Common myeloid progenitor, CD34-positive (primary cell): Measurements from ENCODE around the gene TTBK2. TPM values are rescaled to one million over a fixed set of nuclear protein-coding genes. Genes with fewer than 3 reads are reported as not detected.
"Not testable (repeated sequence)": the region's sequence is repeated elsewhere in the genome, so short reads cannot be mapped to it uniquely, and the experiment has no call there.

Experiments used
- CTCF ChIA-PET: fragments of 350-600 bp; sonication (Branson Sonifier 250); formaldehyde crosslinking; loops from one replicate; lab custom pipeline; 2021; ENCODE audit warnings: antibody characterized with exemption; lab: Charles Lee
- POLR2A ChIA-PET: fragments of 350-600 bp; sonication (Branson Sonifier 250); formaldehyde crosslinking; loops from one replicate; lab custom pipeline; 2021; ENCODE audit warnings: antibody characterized with exemption; lab: Charles Lee
- DNase-seq, 3 donors: peaks; one replicate each; pipeline versions ENCODE4 v3.0.0 to v3.0.0-alpha.2; 2013
- H3K27ac ChIP-seq, 2 experiments: 1 replicate in 1 of 2; 2 replicates in 1 of 2; pipeline ENCODE4 v1.7.0; 2013; ENCODE audit warnings: inconsistent platforms in 2 of 2, low read length in 2 of 2, mild to moderate bottlenecking in 2 of 2, low read depth in 1 of 2, moderate library complexity in 1 of 2; ENCODE audit not compliant: severe bottlenecking in 2 of 2, insufficient read depth in 1 of 2, poor library complexity in 1 of 2
- H3K27me3 ChIP-seq, 5 experiments: replicated peaks in 2 of 5; 1 replicate in 3 of 5; 2 replicates in 2 of 5; pipeline versions ENCODE4 v1.6.1 to v1.7.0; 2013; ENCODE audit warnings: low read length in 4 of 5, mild to moderate bottlenecking in 2 of 5, moderate library complexity in 2 of 5, inconsistent platforms in 1 of 5; ENCODE audit not compliant: insufficient read depth in 5 of 5, control insufficient read depth in 4 of 5
- H3K36me3 ChIP-seq, 4 experiments: 1 replicate in 2 of 4; 2 replicates in 2 of 4; pipeline versions ENCODE4 v1.6.1 to v1.7.0; 2013; ENCODE audit warnings: low read length in 3 of 4, control low read depth in 1 of 4, mild to moderate bottlenecking in 1 of 4; ENCODE audit not compliant: control insufficient read depth in 4 of 4, insufficient read depth in 4 of 4
- H3K4me1 ChIP-seq, 4 experiments: 1 replicate in 3 of 4; 2 replicates in 1 of 4; pipeline versions ENCODE4 v1.6.1 to v1.7.1; 2013; ENCODE audit warnings: low read length in 3 of 4, mild to moderate bottlenecking in 3 of 4, control low read depth in 1 of 4, inconsistent platforms in 1 of 4, moderate library complexity in 1 of 4; ENCODE audit not compliant: control insufficient read depth in 4 of 4, insufficient read depth in 4 of 4; ENCODE audit errors: control extremely low read depth in 1 of 4
- H3K4me3 ChIP-seq, 7 experiments: 1 replicate in 4 of 7; 2 replicates in 3 of 7; pipeline versions ENCODE4 v1.5.1 to v1.7.0; 2013; ENCODE audit warnings: mild to moderate bottlenecking in 7 of 7, low read length in 6 of 7, moderate library complexity in 6 of 7, inconsistent platforms in 2 of 7, low read depth in 2 of 7, control low read depth in 1 of 7; ENCODE audit not compliant: insufficient read depth in 4 of 7, control insufficient read depth in 1 of 7; ENCODE audit errors: extremely low read depth in 1 of 7
- H3K9me3 ChIP-seq, 5 experiments: 1 replicate in 4 of 5; 2 replicates in 1 of 5; pipeline versions ENCODE4 v1.6.1 to v1.7.1; 2013; ENCODE audit warnings: low read length in 4 of 5, mild to moderate bottlenecking in 2 of 5, inconsistent platforms in 1 of 5, low read depth in 1 of 5, moderate library complexity in 1 of 5; ENCODE audit not compliant: control insufficient read depth in 4 of 5, insufficient read depth in 2 of 5; ENCODE audit errors: control extremely low read depth in 1 of 5
- WGBS: methylation state at CpG from one replicate; pipeline ENCODE4 v1.1.5; 2013; ENCODE audit not compliant: insufficient coverage; 5-methylcytosine and 5-hydroxymethylcytosine counted together
- polyA plus RNA-seq: library from polyadenylated mRNA; unstranded; fragments of 120-200 nt; gene quantifications from one replicate; pipeline ENCODE4 v1.2.1, GENCODE V29; 2013

TTBK2 gene
- polyA plus RNA-seq: 15.6 TPM

- ChIA-PET CTCF (interaction anchor here (0.9 to 1.6 kb wide), 2 partner anchors 14 to 215 kb away, joined by 3 read pairs; no protein-coding TSS in a partner anchor), POLR2A (no interaction called here)
- peak within 1 kb of the TSS; percentile 35 to 80 for H3K27ac ChIP-seq
- no peaks in the 10 kb centered on the region for H3K27me3 ChIP-seq
- H3K4me3 ChIP-seq: peak within 1 kb of the TSS; percentile 64 to 97 (median 81)
- WGBS: under 1% methylated on average over 53 of the region's 72 CpGs
- no peaks in the 10 kb centered on the region for H3K36me3 ChIP-seq
- peak; percentile 99 for DNase-seq
- H3K4me1 ChIP-seq: peaks cover 6 to 40% (median 25%) of the 10 kb centered on the region in 4 experiments
- H3K9me3 ChIP-seq: no peaks in the 10 kb centered on the region
These were observed at the start of gene TTBK2 for GRCh38 chr15:42920519-42921341. TTBK2 (minus strand) TSS chr15:42920778; CDS start chr15:42878617, 42,161 bp downstream.

- H3K36me3 ChIP-seq: peaks cover 15 to 57% (median 34%) of the 10 kb centered on the region in 4 experiments
- POLR2A ChIA-PET: no interaction called here
- H3K27me3 ChIP-seq: no peaks in the 10 kb centered on the region
These were observed 43.9 kb upstream of the TTBK2 start for GRCh38 chr15:42964476-42964875.

GRCh38 chr15:42955518-42955917, 34.9 kb upstream of the TTBK2 start:
- Histone ChIP-seq H3K9me3 (peaks cover 0 to 5% (median 2%) of the 10 kb centered on the region in 5 experiments), H3K27ac (no peak overlapping the region), H3K4me1 (no peaks in the 10 kb centered on the region), H3K27me3 (no peaks in the 10 kb centered on the region), H3K4me3 (no peak overlapping the region), H3K36me3 (peaks cover 18 to 69% (median 52%) of the 10 kb centered on the region in 4 experiments)
- ChIA-PET POLR2A (interaction anchor here (0.5 kb wide), 1 partner anchor 135 kb away, joined by 3 read pairs; no protein-coding TSS in a partner anchor), CTCF (no interaction called here)
- DNase-seq: no peak

More at GRCh38 chr15:42964476-42964875, 43.9 kb upstream of the TTBK2 start:
- Histone ChIP-seq H3K9me3 (no peaks in the 10 kb centered on the region), H3K27ac (no peak overlapping the region), H3K4me3 (no peak overlapping the region), H3K4me1 (no peaks in the 10 kb centered on the region)
- WGBS: 100% methylated on average over 5 of the region's 5 CpGs
- CTCF ChIA-PET: no interaction called here
- no peak for DNase-seq

- no peaks in the 10 kb centered on the region for H3K4me1 ChIP-seq
- H3K4me3 ChIP-seq: no peak overlapping the region
- peak; percentile 2 to 16 (median 12) for DNase-seq
- CTCF ChIA-PET: interaction anchor here (0.7 to 1.3 kb wide), 2 partner anchors 20 to 251 kb away, joined by 3 read pairs; no protein-coding TSS in a partner anchor
- no peak overlapping the region for H3K27ac ChIP-seq
- H3K27me3 ChIP-seq: no peaks in the 10 kb centered on the region
- POLR2A ChIA-PET: no interaction called here
- H3K36me3 ChIP-seq: peaks cover 16 to 66% (median 48%) of the 10 kb centered on the region in 4 experiments
- 81% methylated on average over 4 of the region's 4 CpGs for WGBS
- H3K9me3 ChIP-seq: peaks cover 0 to 5% (median 2%) of the 10 kb centered on the region in 5 experiments
These were observed 33.7 kb upstream of the TTBK2 start for GRCh38 chr15:42954291-42954690.

GRCh38 chr15:42948898-42949297, 28.3 kb upstream of the TTBK2 start:
- H3K4me3 ChIP-seq, H3K27ac ChIP-seq, H3K9me3 ChIP-seq, H3K4me1 ChIP-seq, H3K27me3 ChIP-seq, POLR2A ChIA-PET, DNase-seq: not testable (repeated sequence)
- no CpG with 5 or more reads among the region's 3 CpGs for WGBS
- CTCF ChIA-PET: interaction anchor here (1.1 kb wide), 1 partner anchor 22 kb away, joined by 4 read pairs; no protein-coding TSS in a partner anchor
- peaks cover 9 to 63% (median 40%) of the 10 kb centered on the region in 4 experiments for H3K36me3 ChIP-seq

GRCh38 chr15:42940527-42940926, 19.9 kb upstream of the TTBK2 start:
- Histone ChIP-seq H3K27me3 (no peaks in the 10 kb centered on the region), H3K4me3 (no peak overlapping the region), H3K4me1 (no peaks in the 10 kb centered on the region), H3K9me3 (no peaks in the 10 kb centered on the region), H3K36me3 (peaks cover 0 to 17% (median 12%) of the 10 kb centered on the region in 4 experiments), H3K27ac (no peak overlapping the region)
- ChIA-PET POLR2A (no interaction called here), CTCF (interaction anchor here (1.1 kb wide), 1 partner anchor 14 kb away, joined by 5 read pairs; no protein-coding TSS in a partner anchor)
- DNase-seq: no peak
- WGBS: no CpG with 5 or more reads among the region's 1 CpG

GRCh38 chr15:42939841-42940240, 19.3 kb upstream of the TTBK2 start:
- H3K27me3 ChIP-seq: no peaks in the 10 kb centered on the region
- DNase-seq: no peak
- no peak overlapping the region for H3K4me3 ChIP-seq
- H3K4me1 ChIP-seq: no peaks in the 10 kb centered on the region
- H3K9me3 ChIP-seq: no peaks in the 10 kb centered on the region
- CTCF ChIA-PET: interaction anchor here (1.1 kb wide), 1 partner anchor 14 kb away, joined by 5 read pairs; no protein-coding TSS in a partner anchor
- peaks cover 0 to 10% (median 8%) of the 10 kb centered on the region in 4 experiments for H3K36me3 ChIP-seq
- 98% methylated on average over 7 of the region's 8 CpGs for WGBS
- POLR2A ChIA-PET: no interaction called here
- H3K27ac ChIP-seq: no peak overlapping the region
